ENCODE measurements around the gene PANK4. TPM values are rescaled to one million over a fixed set of nuclear protein-coding genes. Genes with fewer than 3 reads are reported as not detected.

PANK4 gene
- polyA plus RNA-seq, 2 of the 4 experiments (the other 2 are of a cell fraction), result 8.1 to 13.8 TPM

DNA sequence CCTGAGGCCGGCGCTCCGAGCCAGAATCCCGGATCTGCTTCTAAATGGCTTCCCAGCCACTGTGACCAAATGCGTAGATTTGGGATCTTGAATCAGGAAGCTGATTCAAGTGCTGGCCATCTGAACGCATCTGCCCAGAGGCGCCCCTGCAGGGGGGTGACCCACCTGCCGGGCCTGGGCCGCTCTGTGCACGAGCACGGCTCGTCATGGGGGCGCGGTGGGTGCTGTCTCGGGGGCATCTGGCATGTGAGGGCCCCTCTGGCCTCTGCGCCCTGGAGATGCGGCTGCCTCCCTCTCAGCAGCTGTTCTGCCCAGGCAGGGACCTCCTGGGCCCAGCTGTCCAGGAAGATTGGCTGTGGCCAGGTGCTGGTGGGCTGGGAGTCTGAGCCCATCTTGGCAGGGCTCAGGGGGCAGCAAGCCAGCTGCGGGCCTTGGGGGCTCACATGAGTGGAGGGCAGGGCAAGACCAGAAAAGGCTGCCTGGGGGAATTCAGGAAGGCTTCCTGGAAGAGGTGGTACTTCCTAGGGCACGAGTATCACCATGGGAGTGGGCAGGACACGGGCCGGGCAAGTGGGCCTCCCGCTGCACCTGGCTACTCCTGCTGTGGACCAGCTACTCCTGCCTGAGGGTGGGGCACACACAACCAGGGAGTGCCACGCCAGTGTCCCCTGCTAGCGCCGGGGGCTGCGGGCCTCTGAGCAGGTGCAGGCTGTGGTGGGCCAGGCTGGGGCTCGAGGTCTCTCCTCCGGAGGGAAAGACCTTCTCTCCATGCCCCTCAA is 25.2 kb downstream of the PANK4 start:
- H3K4me3 ChIP-seq, result no peak overlapping the region
- ChIA-PET POLR2A (no interaction called here), CTCF (interaction anchor here (0.8 kb wide), 1 partner anchor 41 kb away, joined by 3 read pairs; no protein-coding TSS in a partner anchor)
- no peak overlapping the region for H3K4me2 ChIP-seq
- FAIRE-seq, result no peak
- WGBS (ENCODE audit: missing lambda C conversion rate), result 86% methylated on average over 16 of the region's 28 CpGs
- H3K4me1 ChIP-seq, result no peaks in the 10 kb centered on the region
- H3K27ac ChIP-seq, result no peak overlapping the region
- no peaks in the 10 kb centered on the region for H3K9me3 ChIP-seq
- peak; percentile 50 for TF ChIP-seq ZFP36 (IDR thresholded peaks at IDR 0.05; ENCODE audit: borderline replicate concordance, partially characterized antibody)
- TF ChIP-seq MYC (IDR thresholded peaks at IDR 0.05; ENCODE audit: borderline replicate concordance, low read length), result no peak
- TF ChIP-seq POLR2AphosphoS2 (conservative IDR thresholded peaks at IDR 0.05; ENCODE audit: low read length), result no peak
- no peak for TF ChIP-seq PBX3 (IDR thresholded peaks at IDR 0.05)
- no peak for TF ChIP-seq CEBPB (IDR thresholded peaks at IDR 0.05)
- no peak for DNase-seq (ENCODE audit: low read depth in 1 of 2, low spot score in 1 of 2)
- no peak for ATAC-seq

- FAIRE-seq (no peak), DNase-seq (ENCODE audit: low read depth in 1 of 2, low spot score in 1 of 2) (no peak), ATAC-seq (no peak)
- TF ChIP-seq TP53 (CRISPR knock-in tag; IDR thresholded peaks at IDR 0.05), result no peak
- TF ChIP-seq ELK1 (IDR thresholded peaks at IDR 0.05; ENCODE audit: low read depth, low read length), result no peak
- no peak for TF ChIP-seq NR3C1 (IDR thresholded peaks at IDR 0.05)
- TF ChIP-seq HEYL (CRISPR knock-in tag; IDR thresholded peaks at IDR 0.05), result no peak
- no peak for TF ChIP-seq FOSB (CRISPR knock-in tag; IDR thresholded peaks at IDR 0.05)
- no peak for TF ChIP-seq EHF (CRISPR knock-in tag; IDR thresholded peaks at IDR 0.05)
- no peak for TF ChIP-seq EHMT2 (IDR thresholded peaks at IDR 0.05; ENCODE audit: low read depth)
- no peak for TF ChIP-seq CBX2 (IDR thresholded peaks at IDR 0.05; ENCODE audit: borderline replicate concordance, low read depth)
- TF ChIP-seq JUNB (IDR thresholded peaks at IDR 0.05), result no peak
- TF ChIP-seq, protein P1, sequence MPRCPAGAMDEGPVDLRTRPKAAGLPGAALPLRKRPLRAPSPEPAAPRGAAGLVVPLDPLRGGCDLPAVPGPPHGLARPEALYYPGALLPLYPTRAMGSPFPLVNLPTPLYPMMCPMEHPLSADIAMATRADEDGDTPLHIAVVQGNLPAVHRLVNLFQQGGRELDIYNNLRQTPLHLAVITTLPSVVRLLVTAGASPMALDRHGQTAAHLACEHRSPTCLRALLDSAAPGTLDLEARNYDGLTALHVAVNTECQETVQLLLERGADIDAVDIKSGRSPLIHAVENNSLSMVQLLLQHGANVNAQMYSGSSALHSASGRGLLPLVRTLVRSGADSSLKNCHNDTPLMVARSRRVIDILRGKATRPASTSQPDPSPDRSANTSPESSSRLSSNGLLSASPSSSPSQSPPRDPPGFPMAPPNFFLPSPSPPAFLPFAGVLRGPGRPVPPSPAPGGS (IDR thresholded peaks at IDR 0.05), result no peak
- no peak for TF ChIP-seq TFCP2L1 (CRISPR knock-in tag; IDR thresholded peaks at IDR 0.05)
- no peak for TF ChIP-seq MYC (IDR thresholded peaks at IDR 0.05; ENCODE audit: borderline replicate concordance, low read length)
- no peak for TF ChIP-seq GATA3 (IDR thresholded peaks at IDR 0.05; ENCODE audit: borderline replicate concordance)
- no peak for TF ChIP-seq ZSCAN20 (CRISPR knock-in tag; IDR thresholded peaks at IDR 0.05)
- TF ChIP-seq, protein P2, sequence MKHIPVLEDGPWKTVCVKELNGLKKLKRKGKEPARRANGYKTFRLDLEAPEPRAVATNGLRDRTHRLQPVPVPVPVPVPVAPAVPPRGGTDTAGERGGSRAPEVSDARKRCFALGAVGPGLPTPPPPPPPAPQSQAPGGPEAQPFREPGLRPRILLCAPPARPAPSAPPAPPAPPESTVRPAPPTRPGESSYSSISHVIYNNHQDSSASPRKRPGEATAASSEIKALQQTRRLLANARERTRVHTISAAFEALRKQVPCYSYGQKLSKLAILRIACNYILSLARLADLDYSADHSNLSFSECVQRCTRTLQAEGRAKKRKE (CRISPR knock-in tag; IDR thresholded peaks at IDR 0.05; ENCODE audit: low read depth), result no peak
- TF ChIP-seq HES2 (IDR thresholded peaks at IDR 0.05), result no peak
- H3K4me2 ChIP-seq, result no peak overlapping the region
- peaks cover 1% of the 10 kb centered on the region; the same call in 1 of the 3 replicates for H3K4me1 ChIP-seq
- H3K4me3 ChIP-seq, result no peak overlapping the region
- POLR2A ChIA-PET, result no interaction called here
- CTCF ChIA-PET, result interaction anchor here (0.6 kb wide), 1 partner anchor 58 kb away, joined by 3 read pairs; no protein-coding TSS in a partner anchor
- no peaks in the 10 kb centered on the region for H3K9me3 ChIP-seq
- H3K27ac ChIP-seq, result 0 out of 6 replicates have a peak overlapping the region, but pooled peaks of 1 of the 2 experiments have one; percentile 13
- WGBS (ENCODE audit: missing lambda C conversion rate), result 89% methylated on average over 10 of the region's 19 CpGs
Observed at GRCh38 chr1:2499986-2500596, 26.3 kb downstream of the PANK4 start.

Measured in A549 (cell line).